H1 (cell line): Measurements from ENCODE around the gene ETF1. TPM values are rescaled to one million over a fixed set of nuclear protein-coding genes. Genes with fewer than 3 reads are reported as not detected.

Experiments
- CTCF ChIA-PET: fragments of 300-600 bp; sonication (Branson Sonifier 250); formaldehyde crosslinking; loops from one replicate; lab custom pipeline; 2021; ENCODE audit not compliant: partially characterized antibody; lab: Charles Lee
- POLR2A ChIA-PET: fragments of 300-600 bp; sonication (Branson Sonifier 250); formaldehyde crosslinking; loops from one replicate; lab custom pipeline; 2021; ENCODE audit warnings: inconsistent platforms; ENCODE audit not compliant: partially characterized antibody; lab: Charles Lee
- DNase-seq, 2 experiments: peaks; one replicate each; pipeline versions ENCODE4 v3.0.0 to v3.0.0-alpha.2; 2010 to 2022; ENCODE audit warnings: low spot score in 2 of 2, low read depth in 1 of 2, mixed read lengths in 1 of 2
- FAIRE-seq: peaks from 2 replicates; lab custom pipeline; 2011; peaks lifted over from hg19 to GRCh38; lab: Jason Lieb, UNC
- H2AFZ ChIP-seq: 2 replicates; pipeline ENCODE4 v1.8.1; 2012; ENCODE audit warnings: low read length, inconsistent platforms
- H2AK5ac ChIP-seq: 2 replicates; pipeline ENCODE4 v1.6.1; 2013; ENCODE audit warnings: low read depth, low read length
- H2BK120ac ChIP-seq: replicated peaks from 2 replicates; pipeline ENCODE3; 2013; ENCODE audit warnings: low read depth, low read length, inconsistent platforms
- H2BK12ac ChIP-seq: 2 replicates; pipeline ENCODE4 v1.6.1; 2013; ENCODE audit warnings: low read depth, low read length
- H2BK15ac ChIP-seq: 2 replicates; pipeline ENCODE4 v1.6.1; 2013; ENCODE audit warnings: low read length
- H2BK20ac ChIP-seq: 2 replicates; pipeline ENCODE4 v1.6.1; 2013; ENCODE audit warnings: low read length
- H2BK5ac ChIP-seq: 2 replicates; pipeline ENCODE4 v1.6.1; 2013; ENCODE audit warnings: low read depth, low read length
- H3K14ac ChIP-seq: 2 replicates; pipeline ENCODE4 v1.6.1; 2013; ENCODE audit warnings: inconsistent platforms; ENCODE audit not compliant: insufficient read length
- H3K18ac ChIP-seq: 2 replicates; pipeline ENCODE4 v1.6.1; 2013; ENCODE audit warnings: low read length; ENCODE audit errors: extremely low read depth
- H3K23ac ChIP-seq: 2 replicates; pipeline ENCODE4 v1.6.1; 2013; ENCODE audit warnings: inconsistent platforms; ENCODE audit not compliant: insufficient read length
- H3K23me2 ChIP-seq: 2 replicates; pipeline ENCODE4 v1.6.1; 2013; ENCODE audit warnings: low read depth, low read length
- H3K27ac ChIP-seq: 2 replicates; pipeline ENCODE4 v1.6.1; 2011; ENCODE audit warnings: low read depth, low read length, inconsistent platforms
- H3K27me3 ChIP-seq, 4 experiments: replicated peaks in 1 of 4; 1 replicate in 1 of 4; 2 replicates in 3 of 4; pipeline versions ENCODE4 v1.6.1 to v1.8.1; 2011 to 2013; ENCODE audit warnings: low read length in 3 of 4, mild to moderate bottlenecking in 3 of 4, inconsistent platforms in 2 of 4, mixed read lengths in 2 of 4, moderate library complexity in 1 of 4; ENCODE audit not compliant: control insufficient read depth in 3 of 4, insufficient read depth in 3 of 4; ENCODE audit errors: extremely low read depth in 1 of 4
- H3K36me3 ChIP-seq, 4 experiments: 2 replicates each; pipeline versions ENCODE4 v1.6.1 to v1.8.1; 2011 to 2013; ENCODE audit warnings: mild to moderate bottlenecking in 4 of 4, low read length in 3 of 4, moderate library complexity in 2 of 4, control low read depth in 1 of 4, inconsistent platforms in 1 of 4; ENCODE audit not compliant: insufficient read depth in 4 of 4, control insufficient read depth in 2 of 4
- H3K4ac ChIP-seq: replicated peaks from 2 replicates; pipeline ENCODE3; 2013; ENCODE audit warnings: low read length, low read depth, mixed read lengths, inconsistent platforms; ENCODE audit not compliant: insufficient read length
- H3K4me1 ChIP-seq, 4 experiments: replicated peaks in 1 of 4; 1 replicate in 1 of 4; 2 replicates in 3 of 4; pipeline versions ENCODE4 v1.6.1 to v1.8.1; 2011 to 2013; ENCODE audit warnings: low read length in 3 of 4, inconsistent platforms in 2 of 4, mixed read lengths in 1 of 4; ENCODE audit not compliant: insufficient read depth in 4 of 4, control insufficient read depth in 3 of 4
- H3K4me2 ChIP-seq, 2 experiments: 2 replicates each; pipeline versions ENCODE4 v1.6.1 to v1.8.1; 2011 to 2013; ENCODE audit warnings: low read depth in 2 of 2, low read length in 2 of 2, control low read depth in 1 of 2, inconsistent platforms in 1 of 2, mild to moderate bottlenecking in 1 of 2; ENCODE audit not compliant: insufficient read depth in 1 of 2
- H3K4me3 ChIP-seq, 4 experiments: fragments of 200-600, 300-600 bp in 1 of 4; sonication (generic), shearing (Covaris generic), sonication (Bioruptor Twin) in 1 of 4; 2 replicates each; pipeline versions ENCODE4 v1.5.1 to v1.8.1; 2011 to 2016; ENCODE audit warnings: low read length in 4 of 4, low read depth in 3 of 4, control low read depth in 2 of 4, inconsistent platforms in 2 of 4, mild to moderate bottlenecking in 2 of 4, mixed read lengths in 1 of 4, moderate library complexity in 1 of 4; ENCODE audit not compliant: insufficient read depth in 2 of 4; ENCODE audit errors: extremely low read depth in 1 of 4
- H3K56ac ChIP-seq: replicated peaks from 2 replicates; pipeline ENCODE3; 2013; ENCODE audit warnings: low read depth, mild to moderate bottlenecking, mixed read lengths, low read length, inconsistent platforms; ENCODE audit not compliant: insufficient read length
- H3K79me1 ChIP-seq: 2 replicates; pipeline ENCODE4 v1.6.1; 2013; ENCODE audit warnings: low read depth, low read length, control low read depth
- H3K79me2 ChIP-seq, 2 experiments: 2 replicates each; pipeline versions ENCODE4 v1.6.1 to v1.8.1; 2012 to 2013; ENCODE audit warnings: low read length in 2 of 2, mild to moderate bottlenecking in 2 of 2, inconsistent platforms in 1 of 2; ENCODE audit not compliant: insufficient read depth in 2 of 2, control insufficient read depth in 1 of 2
- H3K9ac ChIP-seq, 4 experiments: replicated peaks in 1 of 4; 1 replicate in 1 of 4; 2 replicates in 3 of 4; pipeline versions ENCODE4 v1.6.1 to v1.8.1; 2011 to 2013; ENCODE audit warnings: low read depth in 3 of 4, low read length in 3 of 4, control low read depth in 2 of 4, mild to moderate bottlenecking in 2 of 4, moderate library complexity in 2 of 4, inconsistent platforms in 1 of 4; ENCODE audit errors: extremely low read depth in 1 of 4
- H3K9me3 ChIP-seq, 2 experiments: 2 replicates each; pipeline versions ENCODE4 v1.6.1 to v1.8.1; 2012 to 2013; ENCODE audit warnings: mild to moderate bottlenecking in 2 of 2, moderate library complexity in 2 of 2, control low read depth in 1 of 2, inconsistent platforms in 1 of 2, low read depth in 1 of 2, low read length in 1 of 2, mixed read lengths in 1 of 2; ENCODE audit not compliant: insufficient read depth in 2 of 2
- H4K20me1 ChIP-seq, 2 experiments: replicated peaks in 1 of 2; 2 replicates each; pipeline versions ENCODE3 to v1.8.1; 2011 to 2013; ENCODE audit warnings: inconsistent platforms in 2 of 2, low read length in 2 of 2, mild to moderate bottlenecking in 1 of 2; ENCODE audit not compliant: insufficient read depth in 2 of 2, control insufficient read depth in 1 of 2
- H4K5ac ChIP-seq: 2 replicates; pipeline ENCODE4 v1.6.1; 2013; ENCODE audit warnings: low read length, low read depth, mixed read lengths, inconsistent platforms; ENCODE audit not compliant: insufficient read length
- H4K8ac ChIP-seq: 2 replicates; pipeline ENCODE4 v1.8.0; 2013; ENCODE audit warnings: mild to moderate bottlenecking, moderate library complexity, low read length, inconsistent platforms; ENCODE audit not compliant: insufficient read depth; ENCODE audit errors: extremely low read depth
- H4K91ac ChIP-seq: replicated peaks from 2 replicates; pipeline ENCODE3; 2013; ENCODE audit warnings: low read length, mixed read lengths, inconsistent platforms; ENCODE audit not compliant: insufficient read length
- NANOG ChIP-seq: IDR thresholded peaks from 2 replicates; pipeline ENCODE4 v1.6.1; 2011; ENCODE audit warnings: low read length, low read depth, mild to moderate bottlenecking, inconsistent platforms; ENCODE audit not compliant: insufficient read depth, poor library complexity, severe bottlenecking
- RXRA ChIP-seq: IDR thresholded peaks from 2 replicates; pipeline ENCODE4 v1.6.1; 2011; ENCODE audit warnings: low read depth, mild to moderate bottlenecking, low read length, moderate library complexity; ENCODE audit not compliant: insufficient read depth
- SUZ12 ChIP-seq: fragments of 200-600 bp; sonication (generic); IDR thresholded peaks from 2 replicates; pipeline ENCODE4 v1.6.1; 2012; ENCODE audit warnings: mild to moderate bottlenecking, inconsistent platforms, low read length, moderate library complexity, mixed read lengths
- TBP ChIP-seq: IDR thresholded peaks from 2 replicates; pipeline ENCODE4 v1.6.1; 2011; ENCODE audit warnings: low read depth, low read length, improper control_type of control experiment
- WGBS, 2 experiments: shearing (Covaris generic) in 1 of 2; methylation state at CpG; one replicate each; pipeline versions ENCODE4 v1.1.6 to v1.1.7; 2013 to 2015; ENCODE audit warnings: low lambda C conversion rate in 2 of 2, mixed read lengths in 2 of 2, inconsistent platforms in 1 of 2, low coverage in 1 of 2, missing lambda C conversion rate in 1 of 2; ENCODE audit not compliant: insufficient replicate concordance in 2 of 2, insufficient coverage in 1 of 2, insufficient read length in 1 of 2; ENCODE audit errors: extremely low coverage in 1 of 2, missing lambda C conversion rate in 1 of 2; 5-methylcytosine and 5-hydroxymethylcytosine counted together
- polyA plus RNA-seq, 7 experiments: library from polyadenylated mRNA; depleted of rRNA in 3 of 7; stranded (reverse) in 5 of 7; unstranded in 2 of 7; fragments of >200 nt in 5 of 7; fragments of 200-250 nt in 2 of 7; gene quantifications; 1 replicate in 5 of 7; 2 replicates in 1 of 7; 4 replicates in 1 of 7; pipeline versions ENCODE4 v1.2.1 to v1.2.3, GENCODE V29; 2011 to 2013; ENCODE audit warnings: missing spikeins in 2 of 7, mixed read lengths in 2 of 7
- total RNA-seq: library from RNA; stranded (reverse); fragmentation: NEBNext Ultra II Directional; extraction: Animal tissue kit (Norgen Biotek cat#: 25700); gene quantifications from 2 replicates; pipeline ENCODE4 v1.2.1, GENCODE V29; 2021

The ETF1 gene
- total and polyA plus RNA-seq, 2 of the 8 experiments (the other 6 are each of a cell fraction or from before 2014, with no cell fraction given), result 50.5 to 168 TPM

GRCh38 chr5:138490648-138491283 lies 52.3 kb downstream of the ETF1 start:
- no peak overlapping the region for H3K18ac ChIP-seq
- H2BK20ac ChIP-seq, result no peak overlapping the region
- H3K23ac ChIP-seq, result no peak overlapping the region
- H4K20me1 ChIP-seq, result no peaks in the 10 kb centered on the region
- H2AFZ ChIP-seq, result no peak overlapping the region
- no peaks in the 10 kb centered on the region for H3K9me3 ChIP-seq
- TF ChIP-seq TBP (no peak), NANOG (no peak), SUZ12 (no peak), RXRA (no peak)
- TF ChIP-seq, all 59 proteins: peak for 0
- no peak overlapping the region for H2BK12ac ChIP-seq
- no peak overlapping the region for H3K4me3 ChIP-seq
- no peak overlapping the region for H4K91ac ChIP-seq
- DNase-seq, result no peak
- no peaks in the 10 kb centered on the region for H3K36me3 ChIP-seq
- no peak overlapping the region for H3K9ac ChIP-seq
- H2BK15ac ChIP-seq, result no peak overlapping the region
- ChIA-PET CTCF (interaction anchor here (0.5 to 2.3 kb wide), 9 partner anchors 10 to 41 kb away, joined by 3 to 15 read pairs (median 4); no protein-coding TSS in a partner anchor), POLR2A (interaction anchor here (1.0 to 3.2 kb wide), 5 partner anchors 13 to 57 kb away, joined by 3 to 41 read pairs (median 9); partner anchors contain the start of gene EGR1)
- no peak overlapping the region for H3K56ac ChIP-seq
- H3K14ac ChIP-seq, result no peak overlapping the region
- no peak overlapping the region for H2BK5ac ChIP-seq
- peaks cover 0 to 21% (median 17%) of the 10 kb centered on the region in 4 experiments; a peak in 5 of 7 replicates for H3K27me3 ChIP-seq
- H3K27ac ChIP-seq, result no peak overlapping the region
- no peak overlapping the region for H3K4ac ChIP-seq
- H2BK120ac ChIP-seq, result no peak overlapping the region
- H3K79me2 ChIP-seq, result no peaks in the 10 kb centered on the region
- 90% methylated on average over 12 of the region's 12 CpGs; no CpG with 5 or more reads in 1 of the 2 experiments for WGBS, 2 experiments
- H4K5ac ChIP-seq, result no peak overlapping the region
- H3K23me2 ChIP-seq, result peaks cover 6% of the 10 kb centered on the region; the same call in 1 of the 2 replicates
- peak overlapping the region; percentile 84 to 85; a peak in 3 of 4 replicates for H3K4me2 ChIP-seq
- no peaks in the 10 kb centered on the region for H3K79me1 ChIP-seq
- peaks cover 3 to 21% (median 13%) of the 10 kb centered on the region in 4 experiments for H3K4me1 ChIP-seq
- FAIRE-seq, result no peak
- 0 out of 2 replicates have a peak overlapping the region, but pooled peaks have one; percentile 3 for H2AK5ac ChIP-seq
- no peak overlapping the region for H4K8ac ChIP-seq
